Thoracic aorta (tissue), 2 donors: ENCODE measurements around the gene AGAP2. TPM values are rescaled to one million over a fixed set of nuclear protein-coding genes. Genes with fewer than 3 reads are reported as not detected.

Experiments
- ATAC-seq: fragments of 150-250 bp; one replicate; pipeline ENCODE4 v1.8.0; 2017; ENCODE audit warnings: low read depth; ENCODE audit not compliant: insufficient number of reproducible peaks, low FRiP score
- DNase-seq: peaks from one replicate; pipeline ENCODE4 v3.0.0-alpha.2; 2020; ENCODE audit warnings: low spot score
- H3K27ac ChIP-seq, 2 donors: fragments of 200-600 bp; sonication (generic); 1 replicate in 1 of 2; 2 replicates in 1 of 2; pipeline ENCODE4 v1.5.1; 2016; ENCODE audit warnings: mild to moderate bottlenecking in 2 of 2, moderate library complexity in 2 of 2
- H3K27me3 ChIP-seq: fragments of 200-600 bp; sonication (generic); replicated peaks from 2 replicates; pipeline ENCODE4 v1.6.0; 2016; ENCODE audit warnings: mild to moderate bottlenecking; ENCODE audit not compliant: insufficient read depth
- H3K36me3 ChIP-seq: fragments of 200-600 bp; sonication (generic); one replicate; pipeline ENCODE4 v1.5.1; 2016
- H3K4me1 ChIP-seq, 2 donors: fragments of 200-600 bp; sonication (generic); 1 replicate in 1 of 2; 2 replicates in 1 of 2; pipeline versions ENCODE4 v1.5.1 to v1.6.0; 2016; ENCODE audit warnings: low read depth in 2 of 2, mild to moderate bottlenecking in 1 of 2; ENCODE audit not compliant: control insufficient read depth in 1 of 2
- H3K4me3 ChIP-seq: fragments of 200-600 bp; sonication (generic); 2 replicates; pipeline ENCODE4 v1.5.1; 2016; ENCODE audit warnings: mild to moderate bottlenecking
- H3K9me3 ChIP-seq: fragments of 200-600 bp; sonication (generic); 2 replicates; pipeline ENCODE4 v1.5.1; 2016
- CTCF ChIP-seq: fragments of 200-600 bp; sonication (generic); IDR thresholded peaks from one replicate; pipeline ENCODE4 v1.5.1; 2019; ENCODE audit warnings: antibody characterized with exemption
- total RNA-seq, 2 donors: library from RNA; depleted of rRNA; stranded (reverse); fragments of >200 nt; gene quantifications; one replicate each; pipeline versions ENCODE4 v1.1.0 to v1.2.3, GENCODE V29; 2016

Gene AGAP2
- total RNA-seq, 2 donors from 2014 or later = 1.2 to 3.5 TPM

DNA sequence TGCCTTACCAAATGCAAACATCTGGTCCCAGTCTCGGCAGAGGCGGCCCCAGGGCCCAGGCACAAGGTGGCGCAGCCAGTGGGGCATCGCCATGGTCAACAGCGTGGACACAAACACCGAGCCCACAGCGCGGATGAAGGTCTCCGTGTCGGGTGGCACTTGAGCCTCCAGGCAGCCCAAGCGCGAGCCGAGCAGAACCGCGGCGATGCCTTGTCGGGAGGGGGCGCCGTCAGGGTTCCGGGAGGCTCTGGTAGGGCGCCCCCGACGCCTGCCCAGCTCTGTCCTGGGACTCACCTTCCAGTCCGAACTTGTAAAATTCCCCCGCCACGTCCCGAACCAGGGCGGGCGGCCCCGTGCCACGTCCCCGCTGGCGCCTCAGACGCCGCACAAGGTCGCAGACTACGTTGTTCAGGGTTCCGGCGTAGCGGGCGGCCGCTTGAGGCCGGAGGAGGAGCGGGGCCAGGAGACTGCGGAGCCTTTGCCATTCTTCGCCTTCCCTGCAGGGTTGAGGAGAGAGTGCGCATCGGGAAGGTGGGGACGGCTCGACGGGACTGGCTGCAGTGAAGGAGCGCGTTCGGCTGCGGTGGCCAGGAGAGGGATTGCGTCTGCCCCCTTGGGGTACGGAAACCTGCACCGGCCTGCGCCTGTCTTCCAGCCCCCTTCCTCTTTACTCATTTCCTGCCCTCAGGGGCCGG, 26.6 kb upstream of the AGAP2 start:
- peaks cover 15 to 30% of the 10 kb centered on the region in 2 donors for H3K4me1 ChIP-seq
- H3K27ac ChIP-seq = no peak overlapping the region
- ATAC-seq = no peak
- no peaks in the 10 kb centered on the region for H3K27me3 ChIP-seq
- no peaks in the 10 kb centered on the region for H3K36me3 ChIP-seq
- DNase-seq = no peak
- TF ChIP-seq CTCF = peak; percentile 22
- peak overlapping the region; percentile 68 for H3K4me3 ChIP-seq
- no peaks in the 10 kb centered on the region for H3K9me3 ChIP-seq

GRCh38 chr12:57764662-57765002, 26.1 kb upstream of the AGAP2 start:
- H3K27ac ChIP-seq = no peak overlapping the region
- H3K4me3 ChIP-seq = peak overlapping the region; percentile 68
- no peaks in the 10 kb centered on the region for H3K27me3 ChIP-seq
- H3K9me3 ChIP-seq = no peaks in the 10 kb centered on the region
- no peak for DNase-seq
- H3K4me1 ChIP-seq = peaks cover 15 to 30% of the 10 kb centered on the region in 2 donors
- TF ChIP-seq CTCF = no peak
- no peaks in the 10 kb centered on the region for H3K36me3 ChIP-seq
- ATAC-seq = no peak

GRCh38 chr12:57763881-57764661, 25.5 kb upstream of the AGAP2 start:
- Histone ChIP-seq H3K27ac (no peak overlapping the region), H3K27me3 (no peaks in the 10 kb centered on the region), H3K4me3 (no peak overlapping the region), H3K9me3 (no peaks in the 10 kb centered on the region), H3K36me3 (no peaks in the 10 kb centered on the region), H3K4me1 (peaks cover 15 to 30% of the 10 kb centered on the region in 2 donors)
- ATAC-seq (no peak), DNase-seq (no peak)
- no peak for TF ChIP-seq CTCF

DNA sequence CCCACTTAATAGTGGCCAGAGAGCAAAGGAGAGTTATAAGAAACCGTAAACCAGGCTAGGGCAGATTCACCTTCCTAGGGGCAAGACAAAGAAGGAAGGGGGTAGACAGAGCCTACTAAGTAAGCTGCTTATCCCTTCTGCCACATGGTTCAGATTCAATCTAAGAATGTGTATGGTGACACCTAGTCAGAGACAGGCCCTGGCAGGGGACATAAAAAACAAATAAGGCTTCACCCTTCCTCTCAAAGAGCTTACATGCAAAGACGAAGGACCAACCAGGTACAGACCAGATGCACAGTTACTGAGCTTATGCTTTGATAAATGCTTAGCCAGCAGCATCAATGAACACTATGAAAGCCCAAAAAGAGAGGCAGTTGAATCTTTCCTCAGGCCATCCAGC, 23.9 kb upstream of the AGAP2 start:
- peaks cover 15 to 30% of the 10 kb centered on the region in 2 donors for H3K4me1 ChIP-seq
- no peak overlapping the region for H3K4me3 ChIP-seq
- no peak overlapping the region for H3K27ac ChIP-seq
- ATAC-seq = no peak
- TF ChIP-seq CTCF = no peak
- H3K9me3 ChIP-seq = no peaks in the 10 kb centered on the region
- H3K36me3 ChIP-seq = peaks cover 14% of the 10 kb centered on the region
- H3K27me3 ChIP-seq = no peaks in the 10 kb centered on the region
- no peak for DNase-seq

DNA sequence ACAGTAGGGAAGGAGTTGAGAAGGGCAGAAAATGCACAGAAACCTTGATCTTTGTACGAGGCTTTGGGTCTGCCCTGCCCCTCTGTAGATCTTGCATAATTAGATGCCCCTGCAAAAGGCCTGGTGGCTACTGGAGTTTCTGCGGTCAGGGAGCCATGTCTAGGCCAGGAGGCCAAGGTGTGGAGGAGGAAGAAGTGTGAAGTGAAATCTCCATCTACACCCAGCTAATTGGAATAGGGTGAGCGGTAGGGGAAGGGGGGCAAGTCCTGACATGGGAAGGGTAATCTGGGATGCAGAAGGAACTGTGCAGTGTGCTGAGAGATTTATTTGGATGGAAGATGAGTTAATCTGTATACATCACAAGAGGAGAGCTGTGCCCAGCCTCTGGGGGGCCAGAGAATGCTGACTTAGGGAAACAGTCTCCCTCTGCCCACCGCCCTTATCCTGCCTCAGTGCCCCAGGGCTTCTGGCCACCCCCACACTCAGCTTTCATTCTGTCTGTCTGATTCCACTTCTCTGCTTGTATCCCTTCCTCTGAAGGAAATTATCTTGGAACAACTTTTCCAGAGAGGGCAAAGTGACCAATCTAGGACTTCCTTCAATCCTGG, 23.0 kb upstream of the AGAP2 start:
- no peak for TF ChIP-seq CTCF
- no peaks in the 10 kb centered on the region for H3K9me3 ChIP-seq
- peaks cover 15 to 25% of the 10 kb centered on the region in 2 donors for H3K4me1 ChIP-seq
- peaks cover 14% of the 10 kb centered on the region for H3K36me3 ChIP-seq
- no peak overlapping the region for H3K27ac ChIP-seq
- no peak for ATAC-seq
- DNase-seq = no peak
- no peak overlapping the region for H3K4me3 ChIP-seq
- H3K27me3 ChIP-seq = no peaks in the 10 kb centered on the region
